Activated gamma-delta T cell treated with anti-CD3 and anti-CD28 coated beads, Interleukin-2, amount 50 U/mL, for 16 hours (primary cell): ENCODE measurements around the gene POLR1D.
"Not testable (repeated sequence)": the region's sequence is repeated elsewhere in the genome, so short reads cannot be mapped to it uniquely, and the experiment has no call there.

Source experiments
- DNase-seq: peaks from one replicate; pipeline ENCODE4 v3.0.0-alpha.2; 2020; ENCODE audit warnings: low read depth

Gene POLR1D

DNA sequence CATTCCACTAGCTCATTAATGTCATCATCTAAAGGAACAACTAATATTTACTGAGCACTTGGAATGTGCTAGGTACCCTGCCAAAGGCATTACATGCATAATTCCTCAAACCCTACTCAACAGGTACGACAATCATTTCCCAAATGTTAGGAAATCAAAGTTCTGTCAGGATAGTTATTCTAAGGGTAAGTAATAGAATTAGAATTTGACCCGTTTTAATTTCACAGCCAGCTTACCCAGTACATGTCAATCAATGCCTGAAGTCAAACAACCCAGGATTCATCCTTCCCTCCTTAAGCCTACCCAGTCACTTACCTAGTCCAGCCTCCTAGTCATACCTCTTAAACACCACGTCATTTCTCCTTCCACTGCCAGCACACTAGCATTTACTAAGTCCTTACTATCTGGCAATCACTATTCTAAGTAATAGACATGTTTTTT lies 3.8 kb upstream of the POLR1D start:
- no peak for DNase-seq

DNA sequence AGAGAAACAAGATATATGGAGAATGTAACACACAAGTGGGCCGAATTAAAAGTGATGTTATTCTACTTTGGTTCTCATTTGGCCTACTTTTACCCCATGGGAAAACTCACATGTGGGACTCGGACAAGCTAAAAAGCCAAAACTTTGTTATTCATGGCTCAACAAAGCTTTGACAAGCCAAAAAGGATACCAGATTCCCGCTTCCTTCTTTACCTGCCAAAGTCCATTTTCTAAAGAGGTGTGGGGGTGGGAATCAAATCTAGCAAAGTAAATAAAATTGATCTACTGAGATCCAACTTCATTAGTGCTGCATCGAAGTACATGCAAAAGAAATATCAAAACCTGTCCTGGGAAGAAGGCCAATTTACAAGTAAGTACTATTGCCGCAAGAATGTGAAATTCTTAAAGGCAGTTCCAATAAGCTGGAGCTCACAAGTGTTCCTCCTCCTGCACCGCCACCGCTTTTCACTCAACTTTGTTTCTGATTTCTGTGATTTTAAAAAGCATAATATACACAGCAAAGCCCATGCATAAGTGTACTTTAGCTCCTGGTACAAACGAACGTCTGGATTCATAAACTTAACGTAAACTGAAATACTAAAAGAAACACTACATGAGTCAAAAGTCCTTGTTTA lies 2.5 kb upstream of the POLR1D start:
- DNase-seq = no peak

DNA sequence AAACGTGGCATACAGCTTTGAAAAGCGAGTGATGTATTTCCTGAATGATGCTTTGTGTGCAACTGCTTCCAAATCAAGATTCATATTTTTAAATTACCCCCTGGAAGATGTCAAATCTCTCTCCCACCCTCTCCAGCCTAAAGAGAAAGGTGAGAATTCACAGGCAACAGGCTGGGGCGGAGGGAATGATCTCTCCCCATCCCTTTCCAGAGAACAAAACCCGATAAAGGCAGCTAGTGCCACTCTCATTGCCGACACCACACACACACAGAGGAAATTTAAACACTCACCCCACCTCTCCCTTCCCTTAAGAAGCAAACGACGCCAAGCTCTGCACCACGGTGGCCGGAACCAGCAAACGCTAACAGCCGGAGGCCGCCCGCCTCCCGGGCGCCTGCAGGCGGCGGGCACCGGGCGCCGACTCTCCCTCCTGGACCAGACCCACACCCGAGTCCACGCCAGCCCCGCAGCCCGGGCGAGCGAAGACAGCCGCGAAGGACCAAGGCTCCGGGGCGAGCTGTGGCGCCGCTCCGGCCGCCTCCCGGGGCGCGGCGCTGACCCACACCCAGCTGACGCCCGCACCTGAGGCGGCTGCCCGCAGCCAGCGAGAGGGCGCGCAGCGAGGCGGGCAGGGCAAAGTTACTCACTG lies 1.8 kb upstream of the POLR1D start:
- DNase-seq = peak; percentile 22

DNA sequence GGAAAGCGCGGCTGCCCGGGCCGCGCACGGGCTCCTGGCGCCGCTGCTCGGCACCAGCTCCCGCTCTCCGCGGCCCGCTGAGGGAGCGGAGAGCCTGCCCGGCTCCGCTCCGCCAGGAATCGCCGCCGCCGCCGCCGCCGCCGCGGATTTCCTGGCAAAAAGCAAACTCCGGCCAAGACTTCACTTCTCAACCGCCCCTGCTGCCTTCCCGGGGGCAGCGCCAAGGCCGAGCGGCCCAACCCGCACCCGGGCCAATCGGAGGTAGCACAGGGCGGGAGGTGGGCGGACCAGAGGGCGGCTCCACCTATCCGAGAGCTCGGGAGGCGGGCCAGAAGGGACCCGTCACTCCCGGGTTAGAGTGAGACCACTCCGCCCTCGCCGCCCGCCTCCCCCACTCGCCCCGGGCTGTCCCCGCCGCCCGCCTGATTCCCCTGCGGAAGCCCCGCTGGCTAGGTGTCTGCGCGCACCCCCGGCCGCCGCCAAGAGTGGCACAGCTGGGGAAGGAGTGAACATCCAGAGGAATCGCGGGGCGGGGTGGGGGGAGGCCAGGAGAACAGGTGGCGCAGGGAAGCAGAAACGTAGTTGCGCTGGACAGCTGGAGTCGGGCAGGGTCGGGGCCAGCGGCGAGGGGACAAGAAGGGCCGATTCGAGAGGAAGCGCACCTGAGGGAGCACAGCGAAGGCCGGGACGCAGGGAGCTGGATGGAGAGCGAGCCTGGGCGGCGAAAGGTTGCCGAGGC lies 1.1 kb upstream of the POLR1D start, which contains the start of gene LNX2:
LNX2 (minus strand) TSS at position 153 of the 739 bp plus-strand sequence. CDS start 38,826 bp downstream, outside the sequence.
- DNase-seq = peak; percentile 94

DNA sequence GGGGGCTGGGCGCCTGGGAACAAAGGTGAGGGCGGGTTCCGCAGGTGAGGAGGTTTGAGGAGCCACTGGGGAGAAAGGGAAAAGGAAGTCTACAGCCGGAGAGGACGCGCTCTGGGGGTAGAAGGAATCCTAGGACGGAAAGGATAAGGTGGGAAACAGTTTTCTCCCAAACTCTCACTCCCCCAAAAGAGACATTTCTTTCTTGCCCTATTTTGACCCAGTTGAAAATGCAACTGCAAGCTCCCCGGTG lies 651 bp upstream of the POLR1D start:
- DNase-seq = no peak

DNA sequence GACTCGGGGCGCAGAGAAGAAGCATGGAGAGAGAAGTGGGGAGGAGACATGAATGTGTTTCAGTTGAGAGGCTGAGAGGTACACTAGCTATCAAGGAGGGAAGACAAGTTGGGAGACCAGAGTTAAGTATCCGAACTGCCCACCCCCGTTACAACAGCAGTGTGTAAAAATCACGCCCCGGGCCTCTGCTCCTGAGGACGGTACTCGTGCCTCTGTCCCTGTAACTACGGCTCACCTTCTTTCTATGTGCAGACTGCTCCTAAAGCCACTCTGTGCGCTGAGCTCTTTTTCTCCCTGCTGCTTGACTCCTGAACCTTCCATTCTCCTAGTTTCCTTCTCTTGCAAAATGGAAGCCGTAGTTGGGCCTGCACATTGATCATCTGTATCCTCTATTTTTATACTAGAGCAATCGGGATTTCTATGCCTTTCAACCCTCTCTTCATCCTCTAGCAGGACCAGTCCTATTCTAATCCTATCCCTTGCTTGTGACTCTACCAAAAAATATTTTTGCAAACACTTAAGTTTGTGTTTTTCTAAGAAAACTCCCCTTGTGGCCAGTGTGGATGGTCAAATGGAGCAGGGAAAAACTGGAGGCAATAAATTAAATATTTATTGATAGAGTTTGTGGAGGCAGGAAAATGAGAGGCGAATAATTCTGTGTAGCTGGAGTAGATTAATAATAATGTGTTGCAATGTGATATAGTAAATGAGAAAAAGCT lies 569 bp downstream of the POLR1D start:
- DNase-seq = no peak

DNA sequence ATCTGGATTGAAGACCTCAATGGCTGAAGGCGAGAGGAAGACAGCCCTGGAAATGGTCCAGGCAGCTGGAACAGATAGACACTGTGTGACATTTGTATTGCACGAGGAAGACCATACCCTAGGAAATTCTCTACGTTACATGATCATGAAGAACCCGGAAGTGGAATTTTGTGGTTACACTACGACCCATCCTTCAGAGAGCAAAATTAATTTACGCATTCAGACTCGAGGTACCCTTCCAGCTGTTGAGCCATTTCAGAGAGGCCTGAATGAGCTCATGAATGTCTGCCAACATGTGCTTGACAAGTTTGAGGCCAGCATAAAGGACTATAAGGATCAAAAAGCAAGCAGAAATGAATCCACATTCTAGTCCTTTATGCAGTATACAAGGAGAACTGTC lies 1.2 kb downstream of the POLR1D start:
- no peak for DNase-seq

DNA sequence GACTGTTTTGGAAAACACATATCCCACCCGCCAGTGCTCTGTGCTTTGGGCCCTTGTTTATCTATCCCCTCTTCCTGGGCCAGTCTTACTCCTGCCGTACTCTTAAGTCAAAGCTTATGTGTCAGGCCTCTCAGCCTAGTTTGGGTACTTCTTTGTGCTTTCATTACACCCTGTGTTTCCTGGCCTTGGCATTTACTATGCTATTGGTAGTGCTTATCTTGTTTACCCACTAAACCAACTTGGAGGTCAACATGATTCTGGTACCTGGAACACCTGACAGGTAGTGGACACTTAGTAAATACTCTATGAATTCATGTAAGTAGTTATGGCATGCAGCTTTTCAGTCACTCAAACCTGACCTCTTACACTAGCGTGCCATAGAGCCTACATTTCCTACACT lies 2.4 kb downstream of the POLR1D start:
- no peak for DNase-seq

DNA sequence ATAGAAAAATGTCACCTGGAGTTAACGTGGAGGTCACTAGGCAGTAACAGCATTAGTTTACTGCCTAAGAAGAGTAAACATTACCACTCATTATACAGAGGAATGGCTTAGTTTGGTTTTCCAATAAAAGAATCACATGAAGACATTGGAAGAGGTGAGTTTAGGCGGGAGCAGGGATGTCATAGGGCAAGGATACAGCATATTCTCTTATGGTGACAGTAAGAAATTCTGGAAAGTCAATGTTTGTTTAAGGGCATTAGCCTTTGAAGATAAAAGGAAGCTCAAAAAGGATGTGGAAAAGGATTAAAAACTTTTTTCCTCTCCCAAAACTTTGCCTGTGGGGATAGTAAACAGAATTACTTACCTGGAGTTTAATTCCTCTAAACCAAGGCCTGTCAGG lies 4.1 kb downstream of the POLR1D start:
- DNase-seq = no peak

DNA sequence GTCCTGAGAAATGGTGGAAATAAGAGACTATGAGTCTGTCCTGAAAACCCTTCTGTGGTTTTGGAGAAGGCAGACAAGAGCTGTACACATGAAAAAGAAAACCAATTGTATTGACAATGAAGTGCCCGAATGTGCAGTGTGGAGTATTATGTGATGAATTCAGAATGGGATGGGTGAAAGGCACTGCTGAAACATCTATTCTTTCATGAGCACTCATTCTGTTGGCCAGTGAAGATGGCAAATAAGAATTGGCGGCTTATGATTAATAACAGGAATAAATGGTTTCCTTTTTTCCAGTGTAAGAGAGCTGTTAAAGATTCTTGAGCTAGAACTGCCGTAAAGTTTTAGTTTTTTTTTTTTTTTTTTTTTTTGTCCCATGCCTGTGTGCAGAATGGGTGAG lies 5.7 kb downstream of the POLR1D start:
- DNase-seq = no peak

DNA sequence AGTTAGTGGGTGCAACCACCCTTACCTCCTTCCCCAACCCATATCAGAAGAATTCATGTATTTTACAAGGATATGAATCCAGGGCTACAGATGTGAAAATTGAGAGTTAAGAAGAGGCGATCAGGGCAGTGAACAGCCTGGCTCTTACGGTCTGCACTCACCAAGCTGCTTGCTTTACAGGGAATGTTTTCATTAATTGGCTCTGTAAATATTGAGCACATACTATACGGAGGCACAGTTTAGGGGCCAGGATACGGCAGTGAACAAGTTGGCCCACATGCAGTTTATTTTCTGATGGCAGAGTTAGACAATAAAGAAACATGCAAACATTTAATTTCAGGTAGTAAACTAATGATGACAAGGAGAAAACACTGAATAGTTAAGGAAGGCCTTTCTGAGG lies 6.4 kb downstream of the POLR1D start:
- DNase-seq = no peak

DNA sequence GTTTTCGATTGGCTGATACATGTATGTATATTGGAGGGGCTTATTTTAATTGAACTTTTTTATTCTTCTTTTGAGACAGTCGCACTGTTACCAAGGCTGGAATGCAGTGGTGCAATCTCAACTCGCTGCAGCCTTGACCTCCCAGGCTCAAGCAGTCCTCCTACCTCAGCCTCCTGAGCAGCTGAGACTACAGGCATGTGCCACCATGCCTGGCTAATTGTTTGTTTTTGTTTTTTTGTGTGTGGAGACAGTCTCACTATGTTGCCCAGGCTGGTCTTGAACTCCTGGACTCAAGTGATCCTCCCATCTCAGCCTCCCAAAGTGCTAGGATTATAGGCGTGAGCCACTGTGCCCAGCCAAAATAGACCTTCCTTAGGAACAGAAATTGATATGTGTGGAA lies 7.1 kb downstream of the POLR1D start:
- not testable (repeated sequence) for DNase-seq

DNA sequence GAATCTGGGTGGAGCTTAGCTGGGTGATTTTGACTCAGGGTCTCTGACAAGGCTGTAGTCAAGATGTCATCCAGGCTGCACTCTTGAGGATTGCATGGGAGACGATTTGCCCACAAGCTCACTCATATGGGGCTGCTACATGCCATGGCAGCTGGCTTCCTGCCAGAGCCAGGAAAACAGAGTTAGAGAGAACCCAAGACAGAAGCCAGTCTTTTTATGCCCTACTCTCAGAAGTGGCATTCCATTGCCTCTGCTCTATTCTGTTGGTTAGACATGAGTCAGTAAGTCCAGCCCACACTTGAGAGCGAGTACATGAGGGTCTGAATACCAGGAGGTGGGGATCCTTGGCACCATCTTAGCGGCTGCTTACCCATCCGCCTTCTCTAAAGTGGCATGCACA lies 9.5 kb downstream of the POLR1D start:
- DNase-seq = no peak

DNA sequence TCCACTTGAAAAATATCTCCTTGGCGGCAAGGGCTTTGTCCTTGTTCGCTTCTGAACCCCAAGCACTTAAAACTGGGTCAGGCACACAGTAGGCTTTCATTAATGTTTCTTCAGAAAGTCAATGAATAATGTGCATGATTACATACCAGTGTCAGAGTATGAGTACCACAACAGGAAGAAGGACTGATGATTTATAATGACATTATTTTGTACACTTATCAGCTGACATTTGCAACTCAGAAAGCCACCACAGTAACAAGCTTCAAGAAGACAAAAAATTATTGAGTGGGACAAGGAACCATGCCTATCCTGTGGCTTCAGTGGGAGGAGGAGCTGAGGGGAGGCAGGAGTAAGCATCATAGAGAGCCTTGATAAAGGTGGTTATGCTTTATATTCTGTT lies 10.0 kb downstream of the POLR1D start:
- no peak for DNase-seq

DNA sequence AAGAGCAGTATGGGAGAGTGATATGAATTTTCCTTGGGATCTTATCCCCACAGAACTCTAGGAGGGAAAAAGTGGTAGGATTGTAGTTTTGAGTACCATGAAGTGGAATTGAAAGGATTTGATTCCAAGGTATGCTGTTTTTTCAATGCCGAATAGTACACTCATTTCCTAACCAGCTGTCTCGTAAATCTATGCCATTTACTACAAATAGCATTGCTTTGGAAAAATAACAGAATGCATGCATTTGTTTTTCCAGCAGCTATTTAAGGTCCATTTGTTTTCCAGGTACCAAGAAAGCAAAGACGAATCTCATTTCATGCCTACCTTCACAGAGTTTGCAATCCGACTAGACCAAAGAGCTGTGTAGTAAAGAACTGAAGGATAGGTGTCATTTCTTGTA lies 10.5 kb downstream of the POLR1D start:
- DNase-seq = no peak

DNA sequence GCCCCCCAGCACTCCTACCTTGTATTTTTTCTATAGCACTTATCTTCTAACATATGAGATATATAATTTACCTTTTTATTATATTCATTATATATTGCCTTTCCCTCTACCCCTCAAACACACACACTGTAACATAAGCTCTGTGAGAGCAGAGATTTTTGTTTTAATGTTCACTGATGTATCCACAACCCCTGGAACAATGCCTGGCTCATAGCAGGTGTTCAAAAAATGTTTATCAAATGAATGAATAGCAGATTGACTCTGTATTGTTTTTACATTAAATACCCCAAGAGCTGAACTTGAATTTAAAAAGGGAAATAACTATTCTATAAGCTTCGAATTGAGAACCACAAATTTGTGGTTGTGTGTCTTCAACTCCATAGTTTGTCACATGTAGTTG lies 11.0 kb downstream of the POLR1D start:
- DNase-seq = no peak

DNA sequence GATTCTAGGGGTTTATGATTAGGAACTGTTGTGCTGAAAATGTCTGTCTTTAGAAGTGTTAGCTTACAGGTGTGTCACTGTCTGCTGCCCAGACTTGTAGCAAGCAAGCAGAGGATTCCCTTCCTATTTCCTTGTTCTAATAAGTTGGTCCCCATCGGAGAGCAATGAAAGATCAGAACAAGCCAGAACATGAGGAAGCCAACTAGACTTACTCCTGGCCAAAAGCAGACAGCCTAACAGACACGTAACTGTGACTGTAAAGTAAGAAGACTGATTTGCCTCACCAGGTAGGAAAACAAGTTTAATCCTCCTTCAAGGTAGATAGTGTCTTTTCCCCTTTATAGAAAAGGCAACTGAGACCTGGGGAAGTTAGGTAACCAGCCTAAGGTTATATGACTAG lies 12.5 kb downstream of the POLR1D start:
- no peak for DNase-seq

DNA sequence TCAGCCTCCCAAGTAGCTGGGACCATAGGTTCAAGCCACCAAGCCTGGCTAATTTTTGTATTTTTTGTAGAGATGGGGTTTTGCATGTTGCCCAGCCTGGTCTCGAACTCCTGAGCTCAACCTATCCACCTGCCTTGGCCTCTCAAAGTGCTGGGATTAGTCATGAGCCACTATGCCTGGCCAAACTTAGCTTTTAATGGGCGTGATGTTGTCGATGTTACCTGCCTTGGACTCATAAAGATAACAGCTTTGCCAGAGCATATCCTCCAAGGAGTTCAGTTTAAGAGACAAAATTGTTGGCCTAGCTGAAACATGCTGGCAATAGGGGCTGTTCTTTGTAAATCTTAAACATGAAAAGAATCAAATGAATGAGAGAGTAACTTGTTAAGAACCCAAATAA lies 13.1 kb downstream of the POLR1D start:
- DNase-seq = no peak

DNA sequence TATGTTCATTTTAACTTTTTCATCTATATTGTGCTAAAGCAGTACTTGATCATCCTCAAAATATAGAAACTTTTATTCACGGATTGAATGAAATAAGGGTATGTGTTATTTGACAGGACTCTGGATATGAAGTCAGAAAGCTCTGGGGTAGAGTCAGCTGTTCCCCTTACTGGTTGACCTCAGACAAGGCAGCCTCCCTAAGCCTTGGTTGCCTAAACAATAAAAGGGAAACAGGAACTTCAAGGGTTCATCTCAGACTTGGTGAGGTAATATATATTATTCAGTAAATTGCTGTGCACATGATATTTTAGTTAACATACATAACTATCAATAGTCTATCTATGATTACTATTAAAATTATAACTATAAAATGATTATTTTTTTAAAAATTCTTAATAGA lies 13.6 kb downstream of the POLR1D start:
- DNase-seq = no peak

DNA sequence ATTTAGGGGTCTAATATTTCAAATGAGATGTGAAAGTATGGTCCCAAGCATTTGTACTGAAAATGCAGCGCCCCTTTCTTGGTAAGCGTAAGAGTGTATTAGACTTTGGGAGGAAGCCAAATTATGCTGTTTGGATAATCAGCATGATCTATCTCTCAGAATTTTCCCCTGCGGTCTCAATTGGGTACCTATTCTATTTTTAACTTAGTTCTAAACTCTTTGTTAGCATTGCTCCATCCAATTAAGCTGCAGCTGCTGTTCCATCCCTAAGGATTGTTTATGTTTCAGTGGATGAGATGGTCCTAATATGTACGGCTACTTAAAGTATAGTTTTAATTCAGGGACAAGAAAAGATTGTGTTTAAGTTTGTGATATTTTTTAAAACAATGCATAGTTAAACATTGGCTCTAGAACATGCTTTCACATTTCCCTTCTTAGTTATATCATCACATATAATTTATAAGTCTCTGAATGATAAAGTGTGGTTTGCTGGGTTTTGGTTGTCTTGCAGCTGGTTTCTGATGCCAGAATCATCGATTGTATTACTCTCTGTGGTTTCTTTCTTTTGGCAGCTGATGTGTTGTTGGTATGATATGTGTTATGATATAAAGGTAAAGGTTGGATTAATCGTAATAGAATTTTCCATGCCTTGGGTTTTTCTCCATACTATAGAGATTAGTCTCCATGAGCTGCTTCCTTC lies 15.0 kb downstream of the POLR1D start:
- no peak for DNase-seq

DNA sequence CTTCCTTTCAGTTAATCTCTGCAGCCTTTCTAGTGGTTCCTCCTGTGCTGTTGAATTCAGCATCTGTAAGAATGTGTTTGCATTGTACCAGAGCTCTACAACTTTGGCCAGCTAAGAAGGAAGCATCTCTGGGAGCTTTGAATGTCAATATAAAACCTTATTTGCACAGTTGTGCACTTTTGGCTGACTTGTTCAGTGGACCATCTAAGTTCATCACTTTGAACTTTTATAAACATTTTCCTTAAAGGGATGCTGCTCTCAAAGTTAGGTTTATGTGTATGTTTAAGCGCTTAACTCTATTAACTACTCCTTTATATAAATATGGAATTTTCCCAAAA lies 15.6 kb downstream of the POLR1D start:
- DNase-seq = no peak

DNA sequence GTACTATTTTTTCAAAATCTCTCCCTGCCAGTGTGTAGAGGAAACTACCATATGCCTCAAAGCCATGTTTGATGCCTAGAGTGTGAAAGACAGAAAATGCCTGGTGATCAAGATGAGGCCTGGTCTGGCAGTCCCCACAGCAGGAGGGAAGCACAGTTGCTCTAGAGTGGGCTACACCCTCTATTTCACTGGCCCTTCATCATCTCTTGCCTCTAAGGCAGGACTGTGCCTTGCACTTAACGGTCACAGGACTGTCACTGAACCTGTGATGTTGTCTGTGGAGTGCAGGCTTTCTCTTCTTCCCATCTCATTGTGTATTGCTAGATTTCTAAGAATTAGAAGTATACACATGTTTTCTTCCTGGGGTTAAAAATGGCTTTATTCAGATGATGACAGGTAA lies 16.3 kb downstream of the POLR1D start:
- DNase-seq = no peak

DNA sequence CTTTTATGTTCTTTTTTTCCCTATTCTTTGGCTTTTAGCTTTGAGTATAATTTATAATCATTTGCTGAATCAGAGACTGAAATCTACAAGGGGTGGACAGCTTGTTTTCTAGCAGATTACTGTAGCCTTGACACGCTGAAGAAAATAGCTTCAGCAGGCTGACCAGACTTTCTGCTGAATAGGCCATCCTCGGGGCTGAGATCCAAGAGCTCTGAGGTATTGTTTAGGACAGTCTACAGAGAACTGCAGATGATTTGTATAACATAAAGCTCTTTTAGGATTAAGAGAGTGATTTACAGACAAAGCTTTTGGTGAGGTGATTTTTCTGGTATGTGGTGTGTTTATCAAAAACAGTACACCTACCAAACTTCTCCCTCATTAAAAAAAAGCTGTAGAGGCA lies 16.8 kb downstream of the POLR1D start:
- DNase-seq = no peak
